GM19467 (cell line): ENCODE measurements around the gene TSSK2.

ENCODE experiments used
- ATAC-seq: cut with Tn5 transposase; IDR thresholded peaks from one replicate; pipeline ENCODE4 v1.9.1; 2021; ENCODE audit warnings: mild to moderate bottlenecking, moderate library complexity; ENCODE audit not compliant: unreplicated experiment

TSSK2 gene

GRCh38 chr22:19122752-19123492, 8.2 kb upstream of the TSSK2 start:
- ATAC-seq, result no peak

- no peak for ATAC-seq
Observed at GRCh38 chr22:19123936-19124335, 7.2 kb upstream of the TSSK2 start.

GRCh38 chr22:19124377-19124776, 6.7 kb upstream of the TSSK2 start:
- no peak for ATAC-seq

DNA sequence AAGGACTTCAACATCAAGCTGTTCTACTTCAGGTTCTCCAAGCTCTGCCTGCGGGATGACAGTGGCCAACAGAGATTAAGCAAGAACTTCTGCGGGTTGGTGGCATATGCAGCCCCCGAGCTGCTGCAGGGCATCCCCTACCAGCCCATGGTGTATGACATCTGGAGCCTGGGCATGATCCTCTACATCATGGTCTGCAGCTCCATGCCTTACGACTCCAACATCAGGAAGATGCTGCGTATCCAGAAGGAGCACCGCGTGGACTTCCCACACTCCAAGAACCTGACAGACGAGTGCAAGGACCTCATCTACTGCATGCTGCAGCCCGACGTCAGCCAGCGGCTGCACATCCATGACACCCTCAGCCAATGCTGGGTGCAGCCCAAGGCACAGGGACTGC, 6.1 kb upstream of the TSSK2 start:
- no peak for ATAC-seq

GRCh38 chr22:19125474-19126308, 5.4 kb upstream of the TSSK2 start:
- no peak for ATAC-seq

DNA sequence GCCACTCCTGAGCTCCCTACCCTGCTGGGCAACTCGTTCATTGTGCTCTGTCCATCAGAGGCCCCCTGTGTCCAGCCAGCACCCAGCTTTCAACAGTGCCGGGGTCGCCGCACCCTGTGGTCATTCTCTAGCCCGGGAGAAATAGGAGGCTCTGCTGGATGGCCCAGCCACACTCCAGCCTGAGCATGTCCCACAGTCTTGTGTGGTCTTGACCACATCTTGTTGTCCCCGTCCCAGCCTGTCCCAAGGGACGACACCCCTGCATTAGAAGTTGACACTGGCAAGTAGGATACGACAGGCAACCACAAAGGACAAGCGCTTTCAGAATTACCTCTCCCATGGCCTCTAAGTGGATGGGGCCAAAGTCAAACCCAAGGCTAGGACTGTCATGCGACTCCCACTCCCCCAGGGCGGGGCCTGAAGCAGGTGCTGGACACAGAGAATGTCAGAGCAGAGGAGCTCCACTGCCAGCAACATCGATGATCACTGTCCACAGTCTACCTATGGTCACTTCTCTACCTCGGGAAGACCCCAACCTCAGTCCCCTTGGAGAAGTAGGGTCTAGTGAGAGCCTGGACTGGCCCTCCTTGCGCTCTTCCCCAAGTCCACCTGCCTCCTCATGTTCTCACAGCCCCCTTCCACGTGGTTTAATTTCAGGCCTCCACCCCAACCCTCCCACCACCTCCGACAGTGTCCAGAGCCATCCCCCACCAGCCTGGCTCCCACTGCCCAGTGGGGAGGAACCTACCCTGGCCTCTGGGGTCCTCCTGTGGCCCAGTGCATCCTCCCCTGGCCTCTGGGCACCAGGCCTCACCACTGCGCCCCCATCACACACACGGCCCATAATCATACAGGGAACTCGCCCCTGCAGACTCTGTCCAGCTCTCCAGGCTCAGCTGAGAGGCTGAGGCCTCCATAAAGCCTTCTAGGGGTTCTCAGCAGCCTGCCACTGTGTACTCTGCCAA, 4.5 kb upstream of the TSSK2 start:
- no peak for ATAC-seq

DNA sequence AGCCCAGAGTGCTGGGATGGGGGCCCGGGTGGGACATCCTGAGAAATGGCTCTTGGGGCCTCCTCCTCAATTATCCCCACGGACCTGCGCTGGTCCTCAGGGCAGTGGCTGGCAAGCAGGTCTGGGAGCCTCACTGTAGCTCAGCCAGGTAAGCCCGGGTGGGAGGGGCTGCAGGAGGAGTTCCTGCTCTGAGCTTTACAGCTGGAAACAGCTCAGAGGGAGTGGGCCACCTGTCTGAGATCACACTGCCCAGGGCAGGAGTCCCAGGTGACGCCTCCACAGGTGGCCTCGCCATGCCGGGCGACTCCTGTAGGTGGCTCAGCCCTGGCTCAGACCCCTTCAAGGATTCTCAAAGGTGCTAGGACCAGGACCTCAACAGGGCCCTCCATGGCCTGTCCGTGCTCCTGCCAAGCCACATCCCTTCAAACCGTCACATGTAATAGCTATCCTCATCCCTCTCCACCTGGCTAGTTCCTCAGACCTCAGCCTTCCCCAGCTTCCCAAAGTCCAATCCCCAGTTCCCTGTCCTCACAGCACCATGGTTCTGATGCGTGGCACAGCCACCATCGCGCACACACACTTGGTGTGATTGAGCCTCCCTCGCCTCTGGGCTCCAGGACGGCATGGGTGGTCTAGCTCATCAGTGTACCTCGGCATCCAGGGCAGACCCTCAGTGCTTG, 3.6 kb upstream of the TSSK2 start:
- no peak for ATAC-seq

GRCh38 chr22:19128009-19128401, 3.1 kb upstream of the TSSK2 start:
- ATAC-seq, result no peak

GRCh38 chr22:19128946-19129727, 2.0 kb upstream of the TSSK2 start:
- ATAC-seq, result no peak

GRCh38 chr22:19129871-19130270, 1.2 kb upstream of the TSSK2 start:
- no peak for ATAC-seq

- ATAC-seq, result no peak
Observed at GRCh38 chr22:19131685-19132015, 542 bp downstream of the TSSK2 start.

GRCh38 chr22:19132153-19132552, 1.0 kb downstream of the TSSK2 start:
- no peak for ATAC-seq

DNA sequence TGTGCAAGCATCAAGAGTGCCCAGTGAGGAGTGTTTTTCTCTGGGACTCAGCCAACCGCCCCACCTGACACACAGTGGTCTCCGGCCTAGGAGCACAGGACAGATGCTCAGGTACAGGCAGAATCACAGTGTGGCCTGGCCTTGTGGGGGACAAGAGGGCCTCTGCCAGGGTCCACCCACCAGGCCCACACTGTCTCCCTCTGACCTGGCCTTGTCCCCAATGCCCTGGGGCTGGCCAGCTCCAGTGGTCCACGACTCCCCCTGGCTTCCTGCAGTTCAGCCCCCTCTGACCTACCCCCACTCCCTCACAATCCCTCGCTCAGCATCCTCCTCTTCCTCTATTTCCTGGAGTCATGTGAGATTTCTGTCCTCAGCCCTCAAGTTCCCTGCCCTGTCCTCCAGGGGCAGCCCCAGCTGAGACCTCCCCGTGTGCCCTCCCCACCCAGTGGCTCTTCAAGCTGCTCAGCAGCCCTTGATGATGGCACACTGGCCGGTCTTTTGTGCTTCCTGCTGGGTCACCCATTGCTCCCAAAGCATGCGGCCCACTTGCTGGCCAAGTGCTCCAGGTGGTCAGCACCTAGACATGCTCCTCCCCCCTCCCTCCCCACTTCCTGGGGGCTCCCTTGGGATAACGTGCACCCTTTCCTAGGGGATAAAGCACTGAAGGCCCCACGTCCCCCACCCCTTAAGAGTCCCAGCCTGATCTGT, 1.7 kb downstream of the TSSK2 start:
- no peak for ATAC-seq

DNA sequence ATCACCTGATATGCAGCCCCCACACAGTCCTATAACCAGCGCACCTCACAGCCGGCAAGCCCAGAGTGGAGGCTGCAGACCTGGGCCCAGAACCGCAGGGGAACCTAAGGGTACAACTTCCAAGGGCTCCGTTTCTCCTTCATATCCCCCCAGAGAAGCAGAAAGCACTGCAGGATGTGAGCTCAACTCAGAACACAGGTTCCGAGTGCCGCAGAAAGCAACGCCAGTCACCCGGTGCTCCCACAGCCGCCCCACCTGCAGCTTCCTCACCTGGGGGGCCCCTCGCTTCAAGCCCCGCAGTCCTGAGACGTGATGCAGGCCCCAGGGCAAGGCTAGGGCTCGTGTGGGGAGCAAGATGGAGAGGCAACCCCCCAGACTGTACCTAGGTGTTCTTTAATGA, 2.5 kb downstream of the TSSK2 start:
- ATAC-seq, result no peak

GRCh38 chr22:19134176-19134831, 3.2 kb downstream of the TSSK2 start:
- no peak for ATAC-seq

- no peak for ATAC-seq
Observed at GRCh38 chr22:19134874-19135273, 3.8 kb downstream of the TSSK2 start.

GRCh38 chr22:19136915-19137314, 5.8 kb downstream of the TSSK2 start:
- ATAC-seq, result no peak

- no peak for ATAC-seq
Observed at GRCh38 chr22:19137384-19138216, 6.5 kb downstream of the TSSK2 start.
